ENCODE measurements around the gene RCOR3. TPM values are rescaled to one million over a fixed set of nuclear protein-coding genes. Genes with fewer than 3 reads are reported as not detected.
"Not testable (repeated sequence)": the region's sequence is repeated elsewhere in the genome, so short reads cannot be mapped to it uniquely, and the experiment has no call there.

The RCOR3 gene
- total RNA-seq, 6 experiments from 2014 or later, result 22.7 to 30.9 (median 24.8) TPM

DNA sequence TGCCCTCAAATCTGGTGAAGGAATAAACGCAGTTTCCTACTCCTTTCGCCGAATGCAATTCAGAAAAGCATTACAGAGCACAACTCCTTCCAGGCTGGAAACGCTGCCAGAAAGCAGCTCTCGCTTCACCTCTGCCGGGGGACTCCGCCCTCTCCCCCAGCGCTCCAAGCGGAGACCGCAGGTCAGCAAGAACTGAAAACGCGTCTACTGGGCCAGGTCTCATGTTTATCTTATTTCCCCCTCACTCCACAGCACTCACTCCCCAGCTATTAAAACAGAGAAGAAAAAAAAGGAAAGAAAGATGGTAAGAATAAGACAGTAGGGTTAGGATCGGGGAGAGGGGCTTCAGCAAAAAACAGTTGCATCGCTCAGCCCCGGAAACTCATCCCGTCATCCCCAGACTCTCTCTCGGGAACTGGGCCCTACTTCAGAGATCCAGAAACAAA lies 833 bp upstream of the RCOR3 start:
- H3K36me3 Mint-ChIP-seq (ENCODE audit: low read depth), result peaks cover 8% of the 10 kb centered on the region
- TF ChIP-seq, protein P1, sequence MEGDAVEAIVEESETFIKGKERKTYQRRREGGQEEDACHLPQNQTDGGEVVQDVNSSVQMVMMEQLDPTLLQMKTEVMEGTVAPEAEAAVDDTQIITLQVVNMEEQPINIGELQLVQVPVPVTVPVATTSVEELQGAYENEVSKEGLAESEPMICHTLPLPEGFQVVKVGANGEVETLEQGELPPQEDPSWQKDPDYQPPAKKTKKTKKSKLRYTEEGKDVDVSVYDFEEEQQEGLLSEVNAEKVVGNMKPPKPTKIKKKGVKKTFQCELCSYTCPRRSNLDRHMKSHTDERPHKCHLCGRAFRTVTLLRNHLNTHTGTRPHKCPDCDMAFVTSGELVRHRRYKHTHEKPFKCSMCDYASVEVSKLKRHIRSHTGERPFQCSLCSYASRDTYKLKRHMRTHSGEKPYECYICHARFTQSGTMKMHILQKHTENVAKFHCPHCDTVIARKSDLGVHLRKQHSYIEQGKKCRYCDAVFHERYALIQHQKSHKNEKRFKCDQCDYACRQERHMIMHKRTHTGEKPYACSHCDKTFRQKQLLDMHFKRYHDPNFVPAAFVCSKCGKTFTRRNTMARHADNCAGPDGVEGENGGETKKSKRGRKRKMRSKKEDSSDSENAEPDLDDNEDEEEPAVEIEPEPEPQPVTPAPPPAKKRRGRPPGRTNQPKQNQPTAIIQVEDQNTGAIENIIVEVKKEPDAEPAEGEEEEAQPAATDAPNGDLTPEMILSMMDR (IDR thresholded peaks at IDR 0.05), result no peak
- H3K27ac Mint-ChIP-seq, result peak overlapping the region; percentile 93
- peak overlapping the region; percentile 88 for H3K4me3 Mint-ChIP-seq
- H3K9me3 Mint-ChIP-seq, result no peaks in the 10 kb centered on the region
- peak; percentile 67 for DNase-seq
- H3K27me3 Mint-ChIP-seq (ENCODE audit: insufficient read depth), result peaks cover 4% of the 10 kb centered on the region
- H3K4me1 Mint-ChIP-seq (ENCODE audit: low read depth), result peaks cover 24% of the 10 kb centered on the region

DNA sequence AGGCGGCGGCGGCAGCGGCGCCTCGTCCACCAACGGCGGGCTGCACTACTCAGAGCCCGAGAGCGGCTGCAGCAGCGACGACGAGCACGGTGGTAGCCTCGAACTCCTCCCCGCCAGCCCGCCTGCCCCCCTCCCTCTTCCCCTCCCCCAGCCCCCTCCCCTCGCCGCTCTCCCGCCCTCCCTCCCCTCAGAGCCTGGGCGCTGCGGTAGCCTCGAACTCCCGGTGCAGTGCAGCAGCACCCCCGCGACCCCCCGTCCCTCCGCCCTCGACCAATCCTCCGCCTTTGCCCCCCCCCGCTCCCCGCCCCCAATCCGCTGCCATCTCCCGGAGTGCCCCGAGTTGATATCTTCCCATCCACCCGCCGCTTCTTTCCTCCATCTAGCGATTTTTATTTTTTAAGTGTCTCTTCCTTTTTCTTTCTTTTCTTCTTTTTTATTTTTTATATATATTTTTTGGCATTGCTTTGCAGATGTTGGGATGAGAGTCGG lies 516 bp downstream of the RCOR3 start:
- H3K4me3 Mint-ChIP-seq, result peak overlapping the region; percentile 92
- H3K27ac Mint-ChIP-seq, result peak overlapping the region; percentile 79
- H3K36me3 Mint-ChIP-seq (ENCODE audit: low read depth), result peaks cover 8% of the 10 kb centered on the region
- TF ChIP-seq, protein P1 (IDR thresholded peaks at IDR 0.05), result no peak
- H3K27me3 Mint-ChIP-seq (ENCODE audit: insufficient read depth), result peaks cover 4% of the 10 kb centered on the region
- no peak for DNase-seq
- no peaks in the 10 kb centered on the region for H3K9me3 Mint-ChIP-seq
- H3K4me1 Mint-ChIP-seq (ENCODE audit: low read depth), result peaks cover 24% of the 10 kb centered on the region

DNA sequence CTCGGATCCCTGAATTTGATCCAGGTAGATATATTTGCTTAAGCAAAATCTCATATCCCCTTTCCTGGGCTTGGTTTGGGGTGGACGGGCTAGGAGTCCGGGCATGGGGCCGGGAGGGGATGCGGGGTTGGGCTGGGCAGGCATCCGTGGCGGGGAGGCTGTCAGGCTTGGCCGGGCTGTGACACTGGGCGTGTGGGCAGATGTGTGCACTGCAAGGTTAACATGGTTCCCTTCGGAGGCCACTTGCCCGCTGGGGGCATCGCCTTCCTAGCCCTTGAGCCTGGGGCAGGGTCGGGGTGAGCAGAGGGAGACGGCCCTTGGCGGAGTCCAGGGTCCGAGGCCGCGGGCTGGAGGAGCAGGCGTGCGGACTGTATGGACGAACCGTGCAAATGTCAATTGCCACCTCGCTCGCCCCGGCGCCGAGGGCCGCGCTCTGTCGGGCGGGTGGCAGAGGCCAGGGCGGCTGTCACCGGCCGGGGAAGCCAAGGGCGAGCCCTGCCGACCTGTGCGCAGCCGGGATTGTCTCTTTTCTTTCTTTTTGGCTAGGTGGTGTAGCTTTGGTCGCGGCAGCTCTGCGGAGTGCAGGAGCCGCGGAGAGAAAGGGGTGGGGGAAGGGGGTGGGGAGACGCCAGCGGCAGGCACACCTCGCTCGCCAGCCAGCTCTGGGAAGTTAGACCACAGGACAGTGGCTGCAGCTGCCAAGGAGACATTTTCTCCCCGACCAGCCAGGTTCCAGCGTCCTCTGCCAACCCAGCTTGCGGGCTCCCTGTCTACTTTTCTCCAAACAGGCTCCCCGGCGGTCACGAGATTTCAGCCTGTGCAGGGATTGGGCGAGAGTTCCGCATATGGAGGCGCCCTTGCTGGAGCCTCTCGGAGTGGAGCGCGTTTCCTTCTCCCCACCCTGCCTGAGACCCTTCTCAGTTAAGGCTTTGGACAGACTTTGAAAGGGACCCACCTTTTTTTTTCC lies 1.3 kb downstream of the RCOR3 start:
- Mint-ChIP-seq H3K27me3 (ENCODE audit: insufficient read depth) (peaks cover 4% of the 10 kb centered on the region), H3K27ac (peak overlapping the region; percentile 79), H3K4me3 (peak overlapping the region; percentile 92), H3K4me1 (ENCODE audit: low read depth) (peaks cover 24% of the 10 kb centered on the region), H3K9me3 (no peaks in the 10 kb centered on the region), H3K36me3 (ENCODE audit: low read depth) (peaks cover 8% of the 10 kb centered on the region)
- TF ChIP-seq, protein P1 (IDR thresholded peaks at IDR 0.05), result no peak
- peak; percentile 69 for DNase-seq

DNA sequence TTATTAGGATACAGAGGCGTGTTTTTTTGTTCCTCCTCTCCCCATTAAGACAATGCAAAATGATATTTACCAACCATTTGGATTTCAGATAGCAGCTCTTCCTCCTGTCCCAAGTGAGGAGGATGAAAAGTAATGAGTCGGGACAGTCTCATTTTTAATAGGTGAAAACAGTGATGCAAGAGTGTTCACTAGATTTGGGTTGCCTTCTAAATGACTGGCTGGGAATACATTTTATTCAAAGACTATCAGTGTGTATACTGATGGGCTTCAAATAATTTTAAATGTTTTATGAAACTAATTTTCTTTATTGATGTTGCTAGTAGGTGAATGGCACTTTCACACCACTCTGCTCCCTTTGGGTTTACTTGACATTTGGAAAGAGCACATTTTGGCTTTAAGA lies 2.1 kb downstream of the RCOR3 start:
- no peak for DNase-seq
- Mint-ChIP-seq H3K9me3 (no peaks in the 10 kb centered on the region), H3K4me1 (ENCODE audit: low read depth) (peaks cover 24% of the 10 kb centered on the region), H3K36me3 (ENCODE audit: low read depth) (peaks cover 8% of the 10 kb centered on the region), H3K27ac (peak overlapping the region; percentile 79), H3K27me3 (ENCODE audit: insufficient read depth) (peaks cover 4% of the 10 kb centered on the region), H3K4me3 (peak overlapping the region; percentile 92)
- TF ChIP-seq, protein P1 (IDR thresholded peaks at IDR 0.05), result no peak

DNA sequence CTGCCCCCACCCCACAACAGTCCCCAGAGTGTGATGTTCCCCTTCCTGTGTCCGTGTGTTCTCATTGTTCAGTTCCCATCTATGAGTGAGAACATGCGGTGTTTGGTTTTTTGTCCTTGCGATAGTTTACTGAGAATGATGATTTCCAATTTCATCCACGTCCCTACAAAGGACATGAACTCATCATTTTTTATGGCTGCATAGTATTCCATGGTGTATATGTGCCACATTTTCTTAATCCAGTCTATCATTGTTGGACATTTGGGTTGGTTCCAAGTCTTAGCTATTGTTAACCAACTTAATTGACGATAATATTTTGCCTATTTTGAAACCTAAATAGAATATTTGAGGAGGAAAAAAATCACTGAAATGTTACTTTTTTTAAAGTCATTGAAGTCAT lies 3.9 kb downstream of the RCOR3 start:
- not testable (repeated sequence) for H3K27ac Mint-ChIP-seq; H3K4me3 Mint-ChIP-seq; H3K27me3 Mint-ChIP-seq (ENCODE audit: insufficient read depth); H3K36me3 Mint-ChIP-seq (ENCODE audit: low read depth); DNase-seq; H3K9me3 Mint-ChIP-seq
- H3K4me1 Mint-ChIP-seq (ENCODE audit: low read depth), result peaks cover 11% of the 10 kb centered on the region
